AG09319 (cell line): ENCODE results near the gene OGFOD2.
"Not testable (repeated sequence)": the region's sequence is repeated elsewhere in the genome, so short reads cannot be mapped to it uniquely, and the experiment has no call there.

Experiments used
- DNase-seq: peaks from one replicate; pipeline ENCODE4 v3.0.0-alpha.2; 2010; ENCODE audit warnings: low read depth; ENCODE audit errors: extremely low read depth
- TF ChIP-seq, protein P1 (sequence below): IDR thresholded peaks from 2 replicates; pipeline ENCODE4 v1.5.1; 2011; ENCODE audit warnings: low read depth, mild to moderate bottlenecking, inconsistent platforms, low read length, moderate library complexity

The OGFOD2 gene

DNA sequence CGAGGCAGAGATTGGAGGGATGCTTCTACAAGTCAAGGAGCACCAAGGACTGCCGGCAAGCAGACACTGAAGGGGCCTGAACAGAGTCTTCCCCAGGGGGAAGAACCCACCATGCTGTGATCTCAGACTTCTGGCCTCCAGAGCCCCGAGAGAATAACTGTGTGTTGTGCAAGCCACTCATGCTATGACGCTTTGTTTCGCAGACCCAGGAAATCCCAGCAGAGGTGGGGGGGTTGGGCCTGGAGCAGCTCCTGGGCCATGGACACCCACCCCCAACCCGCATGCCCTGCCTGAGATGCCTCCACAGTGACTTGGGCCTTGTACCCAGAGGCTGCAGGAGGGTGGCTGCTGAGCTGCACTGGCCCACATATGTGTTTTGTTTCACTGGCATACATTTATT is 36.7 kb downstream of the OGFOD2 start:
- TF ChIP-seq, protein P1, sequence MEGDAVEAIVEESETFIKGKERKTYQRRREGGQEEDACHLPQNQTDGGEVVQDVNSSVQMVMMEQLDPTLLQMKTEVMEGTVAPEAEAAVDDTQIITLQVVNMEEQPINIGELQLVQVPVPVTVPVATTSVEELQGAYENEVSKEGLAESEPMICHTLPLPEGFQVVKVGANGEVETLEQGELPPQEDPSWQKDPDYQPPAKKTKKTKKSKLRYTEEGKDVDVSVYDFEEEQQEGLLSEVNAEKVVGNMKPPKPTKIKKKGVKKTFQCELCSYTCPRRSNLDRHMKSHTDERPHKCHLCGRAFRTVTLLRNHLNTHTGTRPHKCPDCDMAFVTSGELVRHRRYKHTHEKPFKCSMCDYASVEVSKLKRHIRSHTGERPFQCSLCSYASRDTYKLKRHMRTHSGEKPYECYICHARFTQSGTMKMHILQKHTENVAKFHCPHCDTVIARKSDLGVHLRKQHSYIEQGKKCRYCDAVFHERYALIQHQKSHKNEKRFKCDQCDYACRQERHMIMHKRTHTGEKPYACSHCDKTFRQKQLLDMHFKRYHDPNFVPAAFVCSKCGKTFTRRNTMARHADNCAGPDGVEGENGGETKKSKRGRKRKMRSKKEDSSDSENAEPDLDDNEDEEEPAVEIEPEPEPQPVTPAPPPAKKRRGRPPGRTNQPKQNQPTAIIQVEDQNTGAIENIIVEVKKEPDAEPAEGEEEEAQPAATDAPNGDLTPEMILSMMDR, result no peak

DNA sequence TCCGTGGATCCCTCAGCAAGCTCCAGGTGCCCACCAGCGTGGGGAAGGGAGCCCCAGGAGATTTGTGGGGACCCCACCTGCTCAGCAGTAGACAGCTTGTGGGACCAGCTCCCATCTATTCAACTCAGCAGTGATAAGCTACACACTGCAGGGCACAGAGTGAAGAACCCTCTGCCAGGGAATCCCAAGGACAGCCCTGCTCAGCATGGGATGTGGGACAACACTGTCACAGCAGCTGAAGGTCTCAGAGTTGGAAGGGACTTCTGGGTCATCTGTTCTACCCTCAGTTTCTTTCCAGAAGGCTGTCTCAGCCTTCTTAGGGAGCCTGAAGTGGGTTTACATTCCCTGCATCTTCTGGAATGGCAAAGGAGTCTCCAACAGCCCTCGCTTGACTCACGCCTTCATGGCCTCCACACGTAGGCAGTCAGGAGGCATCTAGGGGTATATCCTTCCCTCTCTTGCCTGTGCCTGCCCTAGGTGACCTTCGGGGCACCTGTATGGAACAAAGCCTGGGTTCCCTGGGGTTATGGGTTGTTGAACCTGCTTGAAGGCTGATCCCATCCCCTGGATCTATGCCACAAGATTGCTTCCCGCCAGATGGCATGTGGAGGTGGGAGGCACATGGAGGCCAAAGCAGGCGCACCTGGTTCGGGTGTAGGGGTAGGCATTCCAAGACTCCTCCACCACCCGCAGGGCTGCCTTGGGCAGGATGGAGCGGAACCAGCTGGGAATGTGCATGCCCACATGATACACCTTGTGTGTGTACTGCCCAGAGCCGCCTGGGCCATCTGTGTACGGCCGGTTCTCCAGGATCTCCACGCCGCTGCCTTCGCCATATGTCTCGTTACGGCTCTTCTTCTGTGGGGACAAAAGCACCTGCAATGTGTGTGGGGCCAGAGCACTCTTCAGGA is 38.4 kb downstream of the OGFOD2 start:
- DNase-seq, result no peak
- TF ChIP-seq, protein P1, result no peak

More for the DNA sequence above, 36.7 kb downstream of the OGFOD2 start:
- no peak for DNase-seq

DNA sequence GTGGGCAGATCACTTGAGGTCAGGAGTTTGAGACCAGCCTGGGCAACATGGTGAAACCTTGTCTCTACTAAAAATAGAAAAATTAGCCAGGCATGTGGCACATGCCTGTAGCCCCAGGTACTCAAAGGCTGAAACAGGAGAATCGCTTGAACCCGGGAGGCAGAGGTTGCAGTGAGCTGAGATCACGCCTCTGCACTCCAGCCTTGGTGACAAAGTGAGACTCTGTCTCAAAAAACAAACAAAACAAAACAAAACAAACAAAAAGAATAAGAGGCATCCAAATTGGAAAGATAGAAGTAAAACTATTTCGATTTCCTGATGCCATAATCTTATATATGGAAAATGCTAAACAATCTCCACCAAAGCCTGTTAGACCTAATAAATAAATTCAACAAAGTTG is 39.4 kb downstream of the OGFOD2 start:
- DNase-seq, result not testable (repeated sequence)

DNA sequence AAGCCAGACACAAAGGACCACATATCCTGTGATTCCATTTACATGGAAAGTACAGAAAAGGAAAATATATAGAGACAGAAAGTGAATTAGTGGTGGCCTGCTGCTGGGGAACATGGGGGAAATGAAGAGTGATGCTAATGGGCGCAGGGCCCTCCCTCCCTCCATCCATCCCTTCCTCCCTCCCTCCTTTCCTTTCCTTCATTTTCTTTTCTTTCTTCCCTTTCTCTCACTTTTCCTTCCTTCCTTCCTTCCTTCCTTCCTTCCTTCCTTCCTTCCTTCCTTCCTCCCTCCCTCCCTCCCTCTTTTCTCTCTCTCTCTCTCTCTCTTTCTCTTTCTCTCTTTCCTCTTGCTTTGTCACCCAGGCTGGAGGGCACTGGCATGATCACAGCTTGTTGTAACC is 42.7 kb downstream of the OGFOD2 start:
- DNase-seq, result no peak
- TF ChIP-seq, protein P1, result no peak

DNA sequence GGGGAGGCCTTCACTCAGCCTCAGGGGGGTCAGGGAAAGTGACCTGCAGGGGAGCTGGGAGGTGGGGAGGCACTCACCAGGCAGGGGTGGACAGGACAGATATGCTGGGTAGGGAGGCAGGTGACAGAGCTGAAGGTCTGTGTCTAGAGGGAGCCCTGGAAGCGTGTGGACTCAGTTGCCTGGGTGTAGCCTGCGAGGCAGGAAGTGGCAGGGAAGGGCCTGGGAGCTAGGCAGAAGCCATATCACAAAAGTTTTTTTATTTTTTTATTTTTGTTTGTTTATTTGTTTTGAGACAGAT is 44.7 kb downstream of the OGFOD2 start:
- TF ChIP-seq, protein P1, result no peak
- no peak for DNase-seq

DNA sequence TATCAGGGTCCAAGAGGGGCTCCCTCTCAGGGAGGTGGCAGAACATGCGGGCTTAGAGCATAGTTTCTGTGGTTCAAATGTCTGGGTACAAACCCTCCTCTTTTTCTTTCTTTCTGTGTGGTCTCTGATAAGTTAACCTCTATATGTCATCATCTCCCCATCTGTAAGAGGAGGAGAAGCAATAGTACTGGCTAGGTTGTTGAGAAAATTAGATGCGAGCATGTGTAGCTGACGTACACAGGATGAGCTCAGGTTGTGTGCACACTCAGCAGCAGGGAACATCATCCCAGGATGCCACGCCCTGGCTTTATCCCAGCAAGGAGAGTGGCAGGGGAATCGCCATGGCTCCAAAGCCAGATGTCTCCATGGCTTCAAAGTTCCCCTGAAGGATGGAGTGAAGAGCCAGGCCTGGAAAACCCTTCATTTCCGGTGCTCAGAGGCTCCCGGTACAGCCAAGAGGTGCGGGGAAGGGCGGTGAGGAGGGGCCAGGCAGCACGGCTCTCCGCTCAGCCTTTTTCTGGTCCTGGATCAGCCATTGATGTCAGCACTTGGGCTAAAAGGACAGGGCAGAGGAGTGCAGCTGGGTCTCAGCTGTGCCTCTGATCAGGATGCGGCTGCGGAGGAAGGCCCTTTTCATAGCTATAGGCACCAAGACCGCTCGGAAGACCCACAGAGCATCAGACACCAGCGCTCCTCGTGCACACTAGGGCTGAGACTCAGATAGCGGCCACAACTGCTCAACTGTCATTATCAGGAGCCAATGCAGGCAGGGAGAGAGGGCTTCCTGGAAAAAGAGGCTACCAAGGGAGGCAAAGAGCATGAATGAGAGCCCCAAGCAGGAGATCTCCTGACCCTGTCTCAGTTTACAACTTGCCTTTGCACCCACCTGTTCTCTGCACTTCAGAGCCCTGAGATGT is 46.9 kb downstream of the OGFOD2 start:
- DNase-seq, result no peak
- TF ChIP-seq, protein P1, result no peak

DNA sequence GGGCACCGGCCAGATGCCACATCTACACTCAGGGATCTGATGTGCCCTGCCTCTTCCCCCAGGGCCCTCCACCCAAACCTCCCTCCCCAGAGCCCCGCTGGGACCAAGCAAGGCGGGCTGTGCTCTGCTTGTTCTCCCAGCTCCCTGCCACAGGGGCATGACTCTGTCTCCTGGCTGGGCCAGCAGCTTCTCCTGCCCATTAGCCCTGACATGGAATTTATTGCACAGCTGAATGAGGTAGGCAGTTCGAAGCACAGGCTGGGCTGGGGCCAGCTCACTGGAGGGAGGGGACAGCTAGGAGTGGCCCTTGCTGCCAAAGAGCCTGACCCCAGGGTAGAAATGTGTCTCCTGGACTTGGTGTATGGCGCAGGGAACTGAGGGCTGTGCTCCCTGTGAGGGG is 47.8 kb downstream of the OGFOD2 start:
- TF ChIP-seq, protein P1, result no peak

More for the DNA sequence above, 47.8 kb downstream of the OGFOD2 start:
- no peak for DNase-seq
